ENCODE data around the gene NME7.

The NME7 gene

DNA sequence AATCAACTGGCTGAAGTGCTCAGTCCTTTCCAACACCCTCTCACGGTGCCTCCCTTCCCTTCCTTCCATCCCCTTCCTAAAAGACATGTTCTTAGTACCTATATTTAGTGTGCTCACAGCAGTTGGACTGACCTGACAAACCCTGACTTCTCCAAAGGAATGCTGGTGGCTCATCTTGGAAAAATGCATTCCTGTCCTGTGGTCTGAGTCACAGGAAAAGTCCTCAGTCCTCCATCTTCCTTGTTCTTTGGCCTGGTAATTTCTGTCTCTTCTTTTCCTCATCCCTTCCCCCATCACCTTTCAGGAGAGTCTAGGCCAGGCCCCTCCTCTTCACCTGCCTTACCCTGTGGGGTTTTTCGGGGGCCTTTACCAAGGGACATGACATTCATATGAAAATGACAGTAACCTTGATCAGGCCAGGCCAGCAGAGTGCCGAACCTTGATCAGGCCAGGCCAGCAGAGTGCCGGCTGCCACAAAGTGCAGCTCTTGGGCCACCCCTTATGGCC lies 253.9 kb downstream of the NME7 start:
- H3K4me3 ChIP-seq (replicated peaks; ENCODE audit: low read depth, low read length), result peak overlapping the region; percentile 62

DNA sequence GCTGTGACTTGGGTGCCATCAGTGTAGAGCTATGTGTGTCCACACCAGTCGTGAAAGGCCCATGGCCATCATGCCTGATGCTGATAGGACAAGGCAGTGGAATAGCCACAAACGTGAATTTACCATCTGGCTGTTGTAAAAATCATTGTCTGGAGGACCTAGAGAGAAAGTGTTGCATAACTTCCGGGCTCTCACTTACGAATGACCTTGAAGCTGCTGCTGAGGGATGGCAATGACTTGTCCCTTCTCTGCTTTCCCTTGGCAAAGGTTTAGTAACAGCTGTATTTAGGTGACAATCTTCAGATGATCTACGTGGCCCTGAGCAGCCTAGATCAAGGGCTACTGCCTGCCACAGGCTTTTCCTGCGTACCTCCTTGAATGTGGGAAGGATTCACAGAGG lies 255.4 kb downstream of the NME7 start:
- DNase-seq (ENCODE audit: extremely low read depth, insufficient read length), result no peak
- TF ChIP-seq, protein P1, sequence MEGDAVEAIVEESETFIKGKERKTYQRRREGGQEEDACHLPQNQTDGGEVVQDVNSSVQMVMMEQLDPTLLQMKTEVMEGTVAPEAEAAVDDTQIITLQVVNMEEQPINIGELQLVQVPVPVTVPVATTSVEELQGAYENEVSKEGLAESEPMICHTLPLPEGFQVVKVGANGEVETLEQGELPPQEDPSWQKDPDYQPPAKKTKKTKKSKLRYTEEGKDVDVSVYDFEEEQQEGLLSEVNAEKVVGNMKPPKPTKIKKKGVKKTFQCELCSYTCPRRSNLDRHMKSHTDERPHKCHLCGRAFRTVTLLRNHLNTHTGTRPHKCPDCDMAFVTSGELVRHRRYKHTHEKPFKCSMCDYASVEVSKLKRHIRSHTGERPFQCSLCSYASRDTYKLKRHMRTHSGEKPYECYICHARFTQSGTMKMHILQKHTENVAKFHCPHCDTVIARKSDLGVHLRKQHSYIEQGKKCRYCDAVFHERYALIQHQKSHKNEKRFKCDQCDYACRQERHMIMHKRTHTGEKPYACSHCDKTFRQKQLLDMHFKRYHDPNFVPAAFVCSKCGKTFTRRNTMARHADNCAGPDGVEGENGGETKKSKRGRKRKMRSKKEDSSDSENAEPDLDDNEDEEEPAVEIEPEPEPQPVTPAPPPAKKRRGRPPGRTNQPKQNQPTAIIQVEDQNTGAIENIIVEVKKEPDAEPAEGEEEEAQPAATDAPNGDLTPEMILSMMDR (IDR thresholded peaks at IDR 0.05; ENCODE audit: insufficient read depth, low read length, poor library complexity, severe bottlenecking), result no peak
- no peak overlapping the region for H3K4me3 ChIP-seq (replicated peaks; ENCODE audit: low read depth, low read length)
- no peaks in the 10 kb centered on the region for H3K27me3 ChIP-seq (replicated peaks; ENCODE audit: control insufficient read depth, insufficient read depth, low read length)
- H3K36me3 ChIP-seq (ENCODE audit: control insufficient read depth, insufficient read depth, low read length), result peaks cover 4% of the 10 kb centered on the region; the same call in 1 of the 2 replicates

More for the DNA sequence above, 253.9 kb downstream of the NME7 start:
- Histone ChIP-seq H3K36me3 (ENCODE audit: control insufficient read depth, insufficient read depth, low read length) (peaks cover 4% of the 10 kb centered on the region; the same call in 1 of the 2 replicates), H3K27me3 (replicated peaks; ENCODE audit: control insufficient read depth, insufficient read depth, low read length) (no peaks in the 10 kb centered on the region)
- no peak for DNase-seq (ENCODE audit: extremely low read depth, insufficient read length)
- TF ChIP-seq, protein P1 (IDR thresholded peaks at IDR 0.05; ENCODE audit: insufficient read depth, low read length, poor library complexity, severe bottlenecking), result no peak

DNA sequence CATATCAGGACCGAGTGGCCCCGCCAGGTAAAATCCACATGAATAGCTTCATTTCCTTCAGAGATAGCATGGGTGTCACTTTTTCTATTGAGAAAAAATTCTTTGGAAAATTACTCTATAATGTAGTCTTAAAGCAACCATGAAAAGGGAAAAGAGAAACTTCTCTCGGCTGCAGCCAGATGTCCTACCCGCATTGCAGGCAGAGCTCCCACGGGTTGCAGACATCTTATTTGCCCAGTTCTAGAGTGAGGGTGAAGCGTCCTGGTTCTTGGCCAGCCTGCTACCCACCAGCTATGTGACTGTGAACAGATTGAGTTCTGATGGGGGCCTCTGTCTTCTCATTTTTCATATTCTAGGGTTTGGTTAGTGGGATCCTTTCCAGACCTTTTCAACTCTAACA lies 256.1 kb downstream of the NME7 start:
- no peak overlapping the region for H3K4me3 ChIP-seq (replicated peaks; ENCODE audit: low read depth, low read length)
- H3K36me3 ChIP-seq (ENCODE audit: control insufficient read depth, insufficient read depth, low read length), result peaks cover 1% of the 10 kb centered on the region; the same call in 1 of the 2 replicates
- H3K27me3 ChIP-seq (replicated peaks; ENCODE audit: control insufficient read depth, insufficient read depth, low read length), result no peaks in the 10 kb centered on the region
- no peak for DNase-seq (ENCODE audit: extremely low read depth, insufficient read length)
- TF ChIP-seq, protein P1 (IDR thresholded peaks at IDR 0.05; ENCODE audit: insufficient read depth, low read length, poor library complexity, severe bottlenecking), result no peak

DNA sequence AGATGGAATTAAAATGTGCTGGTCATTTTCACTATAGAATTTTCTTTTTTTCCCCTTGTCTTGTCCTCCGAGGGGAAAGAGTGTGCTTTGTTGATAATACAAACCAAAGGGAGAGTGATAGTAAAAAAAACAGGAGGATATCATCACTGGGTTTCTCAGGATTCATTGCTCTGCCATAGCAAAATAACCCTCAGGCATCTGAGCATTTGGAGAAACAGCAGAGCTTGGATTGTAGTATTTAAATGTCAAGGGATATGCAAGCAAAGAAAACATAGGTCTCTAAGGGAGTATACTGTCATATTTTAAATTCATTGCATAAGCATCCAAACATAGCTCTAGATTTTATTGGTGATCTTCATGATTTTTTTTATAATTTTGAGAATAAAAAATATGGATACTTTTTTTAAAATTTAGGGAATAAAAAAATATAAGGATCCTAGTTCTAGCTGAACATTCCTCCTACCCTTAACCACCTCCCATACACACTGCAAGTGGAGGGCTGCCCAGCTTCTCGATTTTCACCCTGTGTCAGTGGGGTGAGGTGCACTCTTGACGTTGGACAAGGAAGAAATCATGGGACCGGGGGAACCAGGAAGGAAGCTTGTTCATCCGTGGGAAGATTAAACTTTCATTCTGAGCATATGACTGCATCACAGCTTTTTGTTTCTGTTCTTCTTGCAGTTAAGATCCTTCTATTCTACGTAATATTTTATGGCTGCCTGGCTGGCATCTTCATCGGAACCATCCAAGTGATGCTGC lies 256.7 kb downstream of the NME7 start:
- Histone ChIP-seq H3K4me3 (replicated peaks; ENCODE audit: low read depth, low read length) (peak overlapping the region; percentile 27; the same call in 1 of the 2 replicates), H3K27me3 (replicated peaks; ENCODE audit: control insufficient read depth, insufficient read depth, low read length) (no peaks in the 10 kb centered on the region), H3K36me3 (ENCODE audit: control insufficient read depth, insufficient read depth, low read length) (peaks cover 1% of the 10 kb centered on the region; the same call in 1 of the 2 replicates)
- no peak for DNase-seq (ENCODE audit: extremely low read depth, insufficient read length)
- TF ChIP-seq, protein P1 (IDR thresholded peaks at IDR 0.05; ENCODE audit: insufficient read depth, low read length, poor library complexity, severe bottlenecking), result no peak

DNA sequence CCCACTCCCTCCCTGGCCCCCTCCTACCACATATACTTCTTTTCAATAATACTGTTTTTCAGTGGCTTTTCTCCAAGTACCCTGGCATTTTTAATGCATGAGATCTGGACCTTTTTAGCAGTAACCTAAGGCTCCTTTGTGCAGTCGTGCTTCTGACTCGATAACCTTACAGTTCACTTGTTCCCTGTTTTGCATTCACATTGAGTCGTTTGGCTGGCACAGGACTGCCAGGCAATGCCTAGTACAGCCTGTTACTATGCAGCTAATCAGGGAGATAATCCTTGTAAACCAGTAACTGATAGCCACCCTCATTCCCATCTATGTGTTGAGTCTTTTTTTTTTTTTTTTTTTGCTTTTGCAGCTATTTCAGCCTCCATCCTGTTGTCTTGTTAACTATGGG lies 257.4 kb downstream of the NME7 start:
- DNase-seq (ENCODE audit: extremely low read depth, insufficient read length), result no peak
- Histone ChIP-seq H3K27me3 (replicated peaks; ENCODE audit: control insufficient read depth, insufficient read depth, low read length) (no peaks in the 10 kb centered on the region), H3K36me3 (ENCODE audit: control insufficient read depth, insufficient read depth, low read length) (peaks cover 1% of the 10 kb centered on the region; the same call in 1 of the 2 replicates), H3K4me3 (replicated peaks; ENCODE audit: low read depth, low read length) (peak overlapping the region; percentile 1; the same call in 1 of the 2 replicates)
- TF ChIP-seq, protein P1 (IDR thresholded peaks at IDR 0.05; ENCODE audit: insufficient read depth, low read length, poor library complexity, severe bottlenecking), result no peak
